Measurements from ENCODE around the gene EMP1.

DNA sequence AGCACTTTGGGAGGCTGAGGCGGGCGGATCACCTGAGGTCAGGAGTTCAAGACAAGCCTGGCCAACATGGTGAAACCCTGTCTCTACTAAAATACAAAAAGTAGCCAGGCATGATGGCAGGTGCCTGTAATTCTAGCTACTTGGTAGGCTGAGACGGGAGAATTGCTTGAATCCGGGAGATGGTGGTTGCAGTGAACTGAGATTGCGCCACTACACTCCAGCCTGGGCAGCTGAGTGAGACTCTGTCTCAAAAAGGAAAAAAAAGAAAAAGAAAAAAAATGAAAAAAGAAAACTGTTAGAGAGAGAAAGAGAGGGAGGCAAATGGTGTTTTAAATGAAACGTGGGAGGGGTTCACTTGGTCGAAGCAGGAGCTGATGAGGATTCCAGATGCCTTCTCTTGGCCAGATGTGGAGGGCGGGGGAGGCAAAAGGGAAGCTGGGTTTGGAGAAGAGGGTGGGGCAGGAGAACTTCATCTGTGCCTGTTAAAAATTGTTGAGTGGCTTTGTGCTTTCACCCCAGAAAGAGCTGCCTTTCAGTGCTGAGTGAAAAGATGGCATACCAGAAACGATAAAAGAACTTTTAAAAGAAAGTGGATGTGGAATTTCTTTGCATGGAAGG, 1.1 kb downstream of the EMP1 start:
- TF ChIP-seq EP300 (IDR thresholded peaks at IDR 0.05) (no peak), CTCF (IDR thresholded peaks at IDR 0.05) (no peak), ZFP36 (IDR thresholded peaks at IDR 0.05; ENCODE audit: borderline replicate concordance, partially characterized antibody) (no peak), SMC3 (IDR thresholded peaks at IDR 0.05) (no peak), E2F6 (IDR thresholded peaks at IDR 0.05; ENCODE audit: borderline replicate concordance, low read depth) (no peak), RCOR1 (IDR thresholded peaks at IDR 0.05; ENCODE audit: low read depth, low read length) (no peak), MYC (IDR thresholded peaks at IDR 0.05; ENCODE audit: borderline replicate concordance, low read length) (no peak), MAFK (IDR thresholded peaks at IDR 0.05; ENCODE audit: partially characterized antibody) (no peak), ELK1 (IDR thresholded peaks at IDR 0.05; ENCODE audit: low read depth, low read length) (no peak), POLR2A (IDR thresholded peaks at IDR 0.05; ENCODE audit: low read length) (no peak)
- TF ChIP-seq, protein P1, sequence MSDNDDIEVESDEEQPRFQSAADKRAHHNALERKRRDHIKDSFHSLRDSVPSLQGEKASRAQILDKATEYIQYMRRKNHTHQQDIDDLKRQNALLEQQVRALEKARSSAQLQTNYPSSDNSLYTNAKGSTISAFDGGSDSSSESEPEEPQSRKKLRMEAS (IDR thresholded peaks at IDR 0.05), result no peak
- TF ChIP-seq, protein P2, sequence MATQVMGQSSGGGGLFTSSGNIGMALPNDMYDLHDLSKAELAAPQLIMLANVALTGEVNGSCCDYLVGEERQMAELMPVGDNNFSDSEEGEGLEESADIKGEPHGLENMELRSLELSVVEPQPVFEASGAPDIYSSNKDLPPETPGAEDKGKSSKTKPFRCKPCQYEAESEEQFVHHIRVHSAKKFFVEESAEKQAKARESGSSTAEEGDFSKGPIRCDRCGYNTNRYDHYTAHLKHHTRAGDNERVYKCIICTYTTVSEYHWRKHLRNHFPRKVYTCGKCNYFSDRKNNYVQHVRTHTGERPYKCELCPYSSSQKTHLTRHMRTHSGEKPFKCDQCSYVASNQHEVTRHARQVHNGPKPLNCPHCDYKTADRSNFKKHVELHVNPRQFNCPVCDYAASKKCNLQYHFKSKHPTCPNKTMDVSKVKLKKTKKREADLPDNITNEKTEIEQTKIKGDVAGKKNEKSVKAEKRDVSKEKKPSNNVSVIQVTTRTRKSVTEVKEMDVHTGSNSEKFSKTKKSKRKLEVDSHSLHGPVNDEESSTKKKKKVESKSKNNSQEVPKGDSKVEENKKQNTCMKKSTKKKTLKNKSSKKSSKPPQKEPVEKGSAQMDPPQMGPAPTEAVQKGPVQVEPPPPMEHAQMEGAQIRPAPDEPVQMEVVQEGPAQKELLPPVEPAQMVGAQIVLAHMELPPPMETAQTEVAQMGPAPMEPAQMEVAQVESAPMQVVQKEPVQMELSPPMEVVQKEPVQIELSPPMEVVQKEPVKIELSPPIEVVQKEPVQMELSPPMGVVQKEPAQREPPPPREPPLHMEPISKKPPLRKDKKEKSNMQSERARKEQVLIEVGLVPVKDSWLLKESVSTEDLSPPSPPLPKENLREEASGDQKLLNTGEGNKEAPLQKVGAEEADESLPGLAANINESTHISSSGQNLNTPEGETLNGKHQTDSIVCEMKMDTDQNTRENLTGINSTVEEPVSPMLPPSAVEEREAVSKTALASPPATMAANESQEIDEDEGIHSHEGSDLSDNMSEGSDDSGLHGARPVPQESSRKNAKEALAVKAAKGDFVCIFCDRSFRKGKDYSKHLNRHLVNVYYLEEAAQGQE (IDR thresholded peaks at IDR 0.05), result no peak
- TF ChIP-seq, protein P3, sequence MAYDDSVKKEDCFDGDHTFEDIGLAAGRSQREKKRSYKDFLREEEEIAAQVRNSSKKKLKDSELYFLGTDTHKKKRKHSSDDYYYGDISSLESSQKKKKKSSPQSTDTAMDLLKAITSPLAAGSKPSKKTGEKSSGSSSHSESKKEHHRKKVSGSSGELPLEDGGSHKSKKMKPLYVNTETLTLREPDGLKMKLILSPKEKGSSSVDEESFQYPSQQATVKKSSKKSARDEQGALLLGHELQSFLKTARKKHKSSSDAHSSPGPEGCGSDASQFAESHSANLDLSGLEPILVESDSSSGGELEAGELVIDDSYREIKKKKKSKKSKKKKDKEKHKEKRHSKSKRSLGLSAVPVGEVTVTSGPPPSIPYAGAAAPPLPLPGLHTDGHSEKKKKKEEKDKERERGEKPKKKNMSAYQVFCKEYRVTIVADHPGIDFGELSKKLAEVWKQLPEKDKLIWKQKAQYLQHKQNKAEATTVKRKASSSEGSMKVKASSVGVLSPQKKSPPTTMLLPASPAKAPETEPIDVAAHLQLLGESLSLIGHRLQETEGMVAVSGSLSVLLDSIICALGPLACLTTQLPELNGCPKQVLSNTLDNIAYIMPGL (CRISPR knock-in tag; IDR thresholded peaks at IDR 0.05; ENCODE audit: borderline replicate concordance), result no peak
